GM23338 (cell line): ENCODE data around the gene PIK3C2G.

ENCODE experiments used
- EZH2 ChIP-seq: fragments of 200-600 bp; sonication (generic); IDR thresholded peaks from one replicate; pipeline ENCODE4 v1.8.0; 2017; ENCODE audit warnings: antibody characterized with exemption, mild to moderate bottlenecking, low read depth; ENCODE audit not compliant: unreplicated experiment
- EZH2phosphoT487 ChIP-seq: fragments of 200-600 bp; sonication (generic); IDR thresholded peaks from one replicate; pipeline ENCODE4 v1.8.1; 2018; ENCODE audit warnings: antibody characterized with exemption; ENCODE audit not compliant: unreplicated experiment
- NANOG ChIP-seq: IDR thresholded peaks from 2 replicates; pipeline ENCODE4 v1.6.1; 2016; ENCODE audit warnings: antibody characterized with exemption, borderline replicate concordance
- POLR2AphosphoS5 ChIP-seq: IDR thresholded peaks from 2 replicates; pipeline ENCODE4 v1.6.1; 2016; ENCODE audit warnings: antibody characterized with exemption, low read depth
- ZNF331 ChIP-seq: fragments of 250-450 bp; sonication (Bioruptor Pico); IDR thresholded peaks from 2 replicates; pipeline ENCODE4 v1.5.0; 2020; ENCODE audit warnings: low read depth, mild to moderate bottlenecking, moderate library complexity
- TF ChIP-seq, protein P1 (sequence below), 2 experiments: fragments of 200-600 bp in 1 of 2; sonication (generic) in 1 of 2; conservative IDR thresholded peaks; 2 replicates each; pipeline versions ENCODE4 v1.5.1 to v1.6.1; 2016 to 2017; ENCODE audit warnings: antibody characterized with exemption in 2 of 2, low read depth in 2 of 2, mild to moderate bottlenecking in 2 of 2, moderate library complexity in 1 of 2
- TF ChIP-seq, protein P2 (sequence below): IDR thresholded peaks from one replicate; pipeline ENCODE4 v1.6.1; 2018; ENCODE audit warnings: antibody characterized with exemption; ENCODE audit not compliant: unreplicated experiment

- TF ChIP-seq, protein P1, sequence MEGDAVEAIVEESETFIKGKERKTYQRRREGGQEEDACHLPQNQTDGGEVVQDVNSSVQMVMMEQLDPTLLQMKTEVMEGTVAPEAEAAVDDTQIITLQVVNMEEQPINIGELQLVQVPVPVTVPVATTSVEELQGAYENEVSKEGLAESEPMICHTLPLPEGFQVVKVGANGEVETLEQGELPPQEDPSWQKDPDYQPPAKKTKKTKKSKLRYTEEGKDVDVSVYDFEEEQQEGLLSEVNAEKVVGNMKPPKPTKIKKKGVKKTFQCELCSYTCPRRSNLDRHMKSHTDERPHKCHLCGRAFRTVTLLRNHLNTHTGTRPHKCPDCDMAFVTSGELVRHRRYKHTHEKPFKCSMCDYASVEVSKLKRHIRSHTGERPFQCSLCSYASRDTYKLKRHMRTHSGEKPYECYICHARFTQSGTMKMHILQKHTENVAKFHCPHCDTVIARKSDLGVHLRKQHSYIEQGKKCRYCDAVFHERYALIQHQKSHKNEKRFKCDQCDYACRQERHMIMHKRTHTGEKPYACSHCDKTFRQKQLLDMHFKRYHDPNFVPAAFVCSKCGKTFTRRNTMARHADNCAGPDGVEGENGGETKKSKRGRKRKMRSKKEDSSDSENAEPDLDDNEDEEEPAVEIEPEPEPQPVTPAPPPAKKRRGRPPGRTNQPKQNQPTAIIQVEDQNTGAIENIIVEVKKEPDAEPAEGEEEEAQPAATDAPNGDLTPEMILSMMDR (conservative IDR thresholded peaks at IDR 0.05; ENCODE audit: low read depth in 2 of 2): no peak
- TF ChIP-seq EZH2phosphoT487: no peak
- TF ChIP-seq, protein P2, sequence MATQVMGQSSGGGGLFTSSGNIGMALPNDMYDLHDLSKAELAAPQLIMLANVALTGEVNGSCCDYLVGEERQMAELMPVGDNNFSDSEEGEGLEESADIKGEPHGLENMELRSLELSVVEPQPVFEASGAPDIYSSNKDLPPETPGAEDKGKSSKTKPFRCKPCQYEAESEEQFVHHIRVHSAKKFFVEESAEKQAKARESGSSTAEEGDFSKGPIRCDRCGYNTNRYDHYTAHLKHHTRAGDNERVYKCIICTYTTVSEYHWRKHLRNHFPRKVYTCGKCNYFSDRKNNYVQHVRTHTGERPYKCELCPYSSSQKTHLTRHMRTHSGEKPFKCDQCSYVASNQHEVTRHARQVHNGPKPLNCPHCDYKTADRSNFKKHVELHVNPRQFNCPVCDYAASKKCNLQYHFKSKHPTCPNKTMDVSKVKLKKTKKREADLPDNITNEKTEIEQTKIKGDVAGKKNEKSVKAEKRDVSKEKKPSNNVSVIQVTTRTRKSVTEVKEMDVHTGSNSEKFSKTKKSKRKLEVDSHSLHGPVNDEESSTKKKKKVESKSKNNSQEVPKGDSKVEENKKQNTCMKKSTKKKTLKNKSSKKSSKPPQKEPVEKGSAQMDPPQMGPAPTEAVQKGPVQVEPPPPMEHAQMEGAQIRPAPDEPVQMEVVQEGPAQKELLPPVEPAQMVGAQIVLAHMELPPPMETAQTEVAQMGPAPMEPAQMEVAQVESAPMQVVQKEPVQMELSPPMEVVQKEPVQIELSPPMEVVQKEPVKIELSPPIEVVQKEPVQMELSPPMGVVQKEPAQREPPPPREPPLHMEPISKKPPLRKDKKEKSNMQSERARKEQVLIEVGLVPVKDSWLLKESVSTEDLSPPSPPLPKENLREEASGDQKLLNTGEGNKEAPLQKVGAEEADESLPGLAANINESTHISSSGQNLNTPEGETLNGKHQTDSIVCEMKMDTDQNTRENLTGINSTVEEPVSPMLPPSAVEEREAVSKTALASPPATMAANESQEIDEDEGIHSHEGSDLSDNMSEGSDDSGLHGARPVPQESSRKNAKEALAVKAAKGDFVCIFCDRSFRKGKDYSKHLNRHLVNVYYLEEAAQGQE: no peak
- TF ChIP-seq ZNF331 (CRISPR knock-in tag): no peak
- no peak for TF ChIP-seq EZH2
- no peak for TF ChIP-seq NANOG
- no peak for TF ChIP-seq POLR2AphosphoS5
Observed at GRCh38 chr12:18580291-18580690, 319.0 kb downstream of the PIK3C2G start.
